ENCODE results near the gene OTUD5. TPM values are rescaled to one million over a fixed set of nuclear protein-coding genes. Genes with fewer than 3 reads are reported as not detected.

Gene OTUD5
- total RNA-seq, 1 donor from 2014 or later: 44.7 TPM

- Histone ChIP-seq H3K27ac (no peak overlapping the region), H3K9me3 (no peaks in the 10 kb centered on the region), H3K36me3 (peaks cover 0 to 28% of the 10 kb centered on the region in 2 donors), H3K4me1 (no peaks in the 10 kb centered on the region), H3K4me3 (no peak overlapping the region), H3K27me3 (no peaks in the 10 kb centered on the region)
- intact Hi-C loops (cut with DNase I): no loop called here
- no peak for DNase-seq (ENCODE audit: extremely low spot score in 2 of 2)
- TF ChIP-seq CTCF (IDR thresholded peaks at IDR 0.05): no peak
- TF ChIP-seq POLR2A (IDR thresholded peaks at IDR 0.05): no peak
- TF ChIP-seq POLR2AphosphoS5 (IDR thresholded peaks at IDR 0.05; ENCODE audit: insufficient read depth in 1 of 2, low read depth in 1 of 2): no peak
Observed at GRCh38 chrX:48927736-48928382, 29.5 kb downstream of the OTUD5 start.

- no peak overlapping the region for H3K27ac ChIP-seq
- H3K9me3 ChIP-seq: no peaks in the 10 kb centered on the region
- no peak overlapping the region for H3K4me3 ChIP-seq
- intact Hi-C loops (cut with DNase I): no loop called here
- no peaks in the 10 kb centered on the region for H3K4me1 ChIP-seq
- TF ChIP-seq CTCF (IDR thresholded peaks at IDR 0.05) (no peak), POLR2A (IDR thresholded peaks at IDR 0.05) (no peak), POLR2AphosphoS5 (IDR thresholded peaks at IDR 0.05; ENCODE audit: insufficient read depth in 1 of 2, low read depth in 1 of 2) (no peak)
- no peaks in the 10 kb centered on the region for H3K27me3 ChIP-seq
- H3K36me3 ChIP-seq: peaks cover 0 to 28% of the 10 kb centered on the region in 2 donors
- no peak for DNase-seq (ENCODE audit: extremely low spot score in 2 of 2)
Observed at GRCh38 chrX:48927123-48927522, 30.3 kb downstream of the OTUD5 start.

GRCh38 chrX:48924270-48924669 is 33.1 kb downstream of the OTUD5 start:
- Histone ChIP-seq H3K27ac (no peak overlapping the region), H3K4me1 (peaks cover 6% of the 10 kb centered on the region), H3K36me3 (peaks cover 0 to 17% of the 10 kb centered on the region in 2 donors), H3K27me3 (no peaks in the 10 kb centered on the region), H3K9me3 (no peaks in the 10 kb centered on the region), H3K4me3 (no peak overlapping the region)
- TF ChIP-seq POLR2A (IDR thresholded peaks at IDR 0.05) (no peak), POLR2AphosphoS5 (IDR thresholded peaks at IDR 0.05; ENCODE audit: insufficient read depth in 1 of 2, low read depth in 1 of 2) (no peak), CTCF (IDR thresholded peaks at IDR 0.05) (no peak)
- DNase-seq (ENCODE audit: extremely low spot score in 2 of 2): no peak
- intact Hi-C loops (cut with DNase I): no loop called here

DNA sequence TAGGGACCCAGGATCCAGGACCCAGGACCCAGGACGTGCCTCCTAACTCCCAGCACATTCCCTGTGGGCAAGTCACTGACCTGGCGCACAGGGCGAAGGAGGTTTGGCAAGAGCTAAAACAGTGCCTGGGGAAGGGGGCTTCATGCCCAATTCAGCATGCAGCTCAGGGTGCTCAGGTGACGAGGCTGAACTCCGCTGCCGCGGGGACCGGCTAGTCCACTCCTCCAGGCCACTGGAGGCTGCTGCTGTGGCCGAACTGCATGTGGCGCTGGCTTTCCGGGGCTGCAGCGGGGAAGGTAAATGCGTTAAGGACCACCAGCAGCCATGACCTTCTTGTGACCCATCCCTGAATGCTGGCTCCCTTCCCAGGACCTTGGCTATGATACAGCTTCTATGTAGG is 33.6 kb downstream of the OTUD5 start:
- Histone ChIP-seq H3K27me3 (no peaks in the 10 kb centered on the region), H3K4me3 (no peak overlapping the region), H3K27ac (no peak overlapping the region), H3K36me3 (peaks cover 0 to 17% of the 10 kb centered on the region in 2 donors), H3K4me1 (peaks cover 6% of the 10 kb centered on the region), H3K9me3 (no peaks in the 10 kb centered on the region)
- intact Hi-C loops (cut with DNase I): no loop called here
- DNase-seq (ENCODE audit: extremely low spot score in 2 of 2): no peak
- no peak for TF ChIP-seq CTCF (IDR thresholded peaks at IDR 0.05)
- no peak for TF ChIP-seq POLR2AphosphoS5 (IDR thresholded peaks at IDR 0.05; ENCODE audit: insufficient read depth in 1 of 2, low read depth in 1 of 2)
- TF ChIP-seq POLR2A (IDR thresholded peaks at IDR 0.05): no peak

DNA sequence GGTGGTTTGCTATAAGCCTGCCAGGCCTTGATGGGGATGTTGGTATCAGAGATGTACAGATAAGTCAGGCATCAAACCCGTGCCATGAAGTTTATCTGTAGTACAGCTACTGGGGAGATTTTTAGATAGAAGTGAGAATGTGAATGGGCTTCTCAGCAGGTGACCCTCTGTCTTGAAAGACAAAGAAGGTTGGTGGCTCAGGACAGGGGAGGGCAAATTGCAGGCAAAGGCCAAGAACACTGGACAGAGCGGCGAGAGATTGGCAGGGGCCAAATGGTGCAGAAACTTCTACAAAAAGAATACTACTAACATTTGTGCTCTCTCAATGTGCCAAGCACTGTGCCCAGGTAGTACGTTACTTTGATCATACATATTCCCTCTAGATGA is 36.7 kb downstream of the OTUD5 start:
- no peaks in the 10 kb centered on the region for H3K27me3 ChIP-seq
- no peak overlapping the region for H3K27ac ChIP-seq
- H3K4me1 ChIP-seq: peaks cover 6% of the 10 kb centered on the region
- TF ChIP-seq POLR2AphosphoS5 (IDR thresholded peaks at IDR 0.05; ENCODE audit: insufficient read depth in 1 of 2, low read depth in 1 of 2) (no peak), CTCF (IDR thresholded peaks at IDR 0.05) (no peak), POLR2A (IDR thresholded peaks at IDR 0.05) (no peak)
- intact Hi-C loops (cut with DNase I): no loop called here
- H3K4me3 ChIP-seq: no peak overlapping the region
- peaks cover 0 to 16% of the 10 kb centered on the region in 2 donors for H3K36me3 ChIP-seq
- H3K9me3 ChIP-seq: no peaks in the 10 kb centered on the region
- DNase-seq (ENCODE audit: extremely low spot score in 2 of 2): no peak
